Activated CD4-positive, alpha-beta T cell treated with anti-CD3 and anti-CD28 coated beads, Interleukin-2, Interleukin-6, amounts not matched to agents 100 ng/mL and 50 ng/mL, durations not matched to agents 16 hours and 8 hours (primary cell): ENCODE measurements around the gene KCNJ14.

Source experiments
- DNase-seq: peaks from one replicate; pipeline ENCODE4 v3.0.0-alpha.2; 2020

KCNJ14 gene

DNA sequence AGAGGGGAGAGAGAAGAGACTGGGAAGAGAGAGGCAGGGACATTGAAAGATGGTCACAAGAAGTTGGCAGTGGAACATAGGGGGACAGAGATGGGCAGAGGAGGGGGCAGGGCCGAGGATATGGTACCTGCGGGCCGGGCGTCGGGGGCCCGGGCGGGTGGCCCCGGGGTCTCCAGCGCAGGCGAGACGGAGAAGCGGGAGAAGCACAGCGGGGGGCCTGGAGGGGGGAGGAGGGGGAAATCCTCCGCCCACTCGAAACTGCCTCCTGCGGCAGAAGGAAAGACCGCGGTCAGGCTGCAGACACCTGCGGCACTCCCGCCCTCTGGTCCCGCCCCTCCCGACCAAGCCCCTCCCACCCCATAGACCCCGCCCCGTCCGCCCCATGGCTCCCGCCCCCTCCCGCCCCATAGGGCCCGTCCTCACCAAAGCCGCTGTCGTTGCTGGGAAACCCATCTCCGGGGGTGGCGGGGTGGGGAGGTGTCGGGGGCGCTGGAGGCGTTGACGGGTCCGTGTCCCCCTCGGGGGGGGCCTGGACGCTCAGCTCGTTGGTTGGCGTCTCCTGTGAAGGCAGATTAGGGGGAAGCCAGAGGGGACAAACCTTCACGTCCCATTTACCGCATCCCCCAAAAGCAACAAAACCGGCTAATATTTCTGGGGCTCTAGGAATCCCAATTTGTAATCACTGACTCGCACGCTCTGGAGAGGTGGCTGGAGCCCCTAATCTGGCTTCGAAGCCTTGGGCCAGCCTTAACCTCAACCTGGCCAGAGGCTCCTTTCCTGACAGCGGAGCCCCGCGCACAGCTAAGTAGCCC, 35.8 kb downstream of the KCNJ14 start:
- peak; percentile 52 for DNase-seq

DNA sequence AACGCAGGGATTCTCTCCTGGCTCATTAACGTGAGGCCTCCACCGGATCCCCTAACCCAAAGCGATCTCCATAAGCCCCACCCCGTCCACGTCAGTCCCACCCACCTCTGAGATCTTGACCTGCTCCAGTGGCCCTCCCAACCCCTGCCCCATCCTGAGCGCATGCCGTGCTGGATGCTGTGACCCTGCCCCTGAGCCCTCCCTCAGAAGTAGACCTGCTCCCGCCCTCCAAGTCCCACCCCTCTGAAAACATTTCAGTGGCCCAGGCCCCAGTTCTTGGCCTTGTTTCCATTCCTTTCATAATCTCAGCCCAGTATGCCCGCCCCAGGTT, 36.4 kb downstream of the KCNJ14 start:
- no peak for DNase-seq

DNA sequence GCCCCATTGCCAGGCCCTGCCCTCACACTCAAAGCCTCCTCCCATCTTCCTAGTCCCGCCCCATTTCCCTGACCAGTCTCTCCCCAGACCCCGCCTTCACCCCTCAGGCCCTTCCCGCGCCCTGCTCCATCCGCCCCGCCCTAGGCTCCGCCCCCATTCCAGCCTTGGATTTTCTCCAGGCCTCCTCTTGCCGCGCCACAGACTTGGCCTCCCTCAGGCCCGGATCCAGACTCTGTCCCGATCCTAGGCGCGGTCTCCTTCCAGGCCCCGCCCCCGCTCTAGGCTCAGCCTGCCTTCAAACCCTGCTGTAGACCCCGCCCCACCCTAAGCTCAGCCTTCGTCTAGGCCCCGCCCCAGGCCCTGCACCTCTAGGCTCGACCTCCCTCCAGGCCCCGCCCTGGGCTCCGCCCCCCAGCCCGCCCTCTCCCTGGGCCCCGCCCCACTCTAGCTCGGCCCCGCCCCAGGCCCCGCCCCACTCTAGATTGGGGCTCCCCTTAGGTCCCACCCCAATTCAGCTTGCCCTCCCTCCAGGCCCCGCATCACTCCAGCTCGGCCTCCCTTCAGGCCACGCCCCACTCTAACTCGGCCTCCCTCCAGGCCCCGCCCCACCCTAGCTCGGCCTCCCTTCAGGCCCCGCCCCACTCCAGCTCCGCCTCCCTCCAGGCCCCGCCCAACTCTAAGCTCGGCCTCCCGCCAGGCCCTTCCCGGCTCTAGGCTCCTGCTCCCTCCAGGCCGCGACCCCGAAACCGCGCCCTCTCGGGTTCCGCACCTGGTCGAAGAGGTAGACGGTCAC, 37.7 kb downstream of the KCNJ14 start:
- DNase-seq = peak; percentile 87

DNA sequence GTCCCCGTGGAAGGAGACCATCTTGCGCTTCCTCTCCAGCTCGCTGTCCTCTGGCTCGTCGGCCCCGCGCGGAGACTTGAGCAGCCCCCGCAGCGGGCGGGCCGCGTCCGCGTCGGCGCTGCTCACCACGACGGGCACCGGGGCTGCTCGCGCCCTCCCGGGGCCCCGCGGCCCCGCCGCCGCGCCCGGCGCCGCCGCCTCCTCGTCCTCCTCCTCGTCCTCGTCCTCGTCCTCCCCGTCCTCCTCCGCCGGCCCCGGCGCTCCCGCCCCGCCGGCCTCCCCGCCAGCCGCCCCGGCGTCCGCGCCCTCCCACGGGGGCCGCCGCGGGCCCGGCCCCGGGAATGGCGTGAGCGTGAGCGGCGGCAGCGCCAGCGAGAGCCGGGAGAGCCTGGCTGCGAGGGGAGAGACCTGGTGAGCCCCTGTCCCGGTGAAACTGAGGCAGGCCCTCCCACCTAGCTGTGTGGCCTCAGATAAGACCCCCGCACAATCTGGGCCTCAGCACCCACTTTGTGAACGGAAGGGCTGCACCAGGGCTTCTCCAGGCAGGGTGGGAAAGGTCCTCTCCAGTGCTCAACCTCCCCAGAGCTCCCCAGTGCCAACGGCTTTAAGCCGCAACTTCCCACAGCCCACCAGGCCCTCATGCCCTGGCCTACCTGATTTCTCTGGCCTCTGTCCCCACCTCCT, 38.5 kb downstream of the KCNJ14 start:
- DNase-seq = no peak

DNA sequence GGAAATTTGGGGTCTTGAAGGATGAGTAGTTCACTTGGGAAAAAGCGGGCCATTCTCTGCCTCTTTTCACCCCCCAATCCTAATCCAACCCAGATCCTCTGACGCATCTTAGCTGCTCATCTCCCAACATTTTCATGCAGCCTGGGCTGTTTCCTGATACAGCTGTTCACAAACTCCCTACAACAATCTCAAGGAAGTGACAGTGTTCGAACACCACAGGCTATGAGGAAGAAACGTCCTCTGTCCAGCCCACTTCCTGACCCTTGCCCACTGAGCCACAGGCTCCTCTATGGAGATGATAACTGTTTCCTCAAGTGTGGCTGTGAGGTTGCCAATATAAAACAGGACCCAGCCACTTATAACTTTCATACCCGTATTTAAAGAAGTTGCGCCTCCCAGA, 40.0 kb downstream of the KCNJ14 start:
- no peak for DNase-seq

DNA sequence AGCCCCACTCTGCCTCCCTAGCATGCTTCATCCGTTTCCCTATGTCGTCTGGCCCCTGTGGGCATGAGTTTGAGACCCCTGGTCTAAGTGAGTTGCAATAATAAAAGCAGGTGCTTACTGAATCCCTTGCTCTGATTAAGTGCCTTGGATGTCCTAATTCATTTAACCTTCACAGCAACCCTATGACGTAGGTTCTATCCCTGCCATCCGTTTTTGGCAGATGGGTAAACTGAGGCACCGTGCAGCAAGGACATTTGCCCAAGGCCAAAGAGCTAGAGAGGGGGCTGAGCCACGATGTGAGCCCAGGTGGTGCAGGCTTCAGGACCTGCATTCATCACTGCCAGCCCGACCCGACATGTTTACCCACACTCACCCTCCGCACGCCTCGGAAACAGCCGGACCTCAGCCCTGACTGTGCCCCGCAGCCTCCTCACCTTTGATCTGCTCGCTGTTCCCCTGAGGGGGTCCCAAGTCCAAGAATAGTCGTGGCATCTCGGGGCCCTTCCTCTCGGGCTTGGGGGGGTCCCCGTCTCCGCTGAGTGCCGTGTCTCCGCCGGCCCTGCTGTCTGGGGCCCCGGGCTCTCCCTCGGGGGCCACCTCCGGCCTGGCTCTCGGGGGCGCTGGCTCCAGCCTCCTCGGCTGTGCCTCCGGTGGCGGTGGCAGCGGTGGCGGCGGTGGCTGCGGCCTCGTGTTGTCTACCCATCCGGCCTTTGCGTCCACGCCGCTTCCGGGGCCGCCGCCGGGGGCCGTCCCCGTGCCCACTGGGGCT, 41.8 kb downstream of the KCNJ14 start:
- DNase-seq = no peak

DNA sequence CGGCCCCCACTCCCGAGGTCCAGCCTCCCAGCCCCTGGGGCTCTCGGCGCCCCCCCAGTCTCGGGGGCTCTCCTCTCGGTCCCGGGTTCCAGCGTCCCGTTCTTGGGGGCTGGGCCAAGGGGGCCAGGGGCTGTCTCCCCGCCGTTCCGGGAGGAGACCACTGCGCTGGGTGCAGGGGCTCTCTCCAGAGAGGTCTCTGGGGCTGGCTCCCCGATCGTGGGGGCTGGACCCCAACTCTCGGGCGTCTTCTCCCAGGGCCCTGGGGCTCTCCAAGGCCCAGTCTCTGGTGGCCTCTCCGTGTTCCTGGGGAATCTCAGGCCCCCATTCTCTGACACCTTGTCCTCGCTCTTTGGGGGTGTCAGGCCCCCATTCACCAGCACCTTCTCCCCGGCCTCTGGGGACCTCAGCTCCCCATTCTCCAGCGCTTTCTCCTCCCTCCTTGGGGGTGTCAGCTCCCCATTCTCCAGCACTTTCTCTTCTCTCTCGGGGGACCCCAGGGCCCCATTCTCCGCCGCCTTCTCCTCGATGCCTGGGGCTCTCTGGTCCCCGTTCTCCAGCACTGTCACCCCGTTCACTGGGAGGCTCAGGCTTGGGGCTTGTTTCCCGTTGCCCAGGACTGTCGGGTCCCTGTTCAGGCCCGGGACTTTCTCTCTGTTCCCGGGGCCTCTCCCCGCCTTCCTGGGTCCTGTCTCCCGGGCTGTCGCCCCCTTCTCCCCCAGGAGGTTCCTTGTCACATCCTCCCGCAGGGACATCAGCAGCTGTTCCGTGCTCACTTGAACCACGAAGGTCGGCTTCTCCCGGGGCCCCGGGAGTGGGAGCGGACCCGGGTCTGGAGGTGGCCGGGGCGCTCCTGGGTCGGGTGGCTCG, 42.6 kb downstream of the KCNJ14 start:
- no peak for DNase-seq

DNA sequence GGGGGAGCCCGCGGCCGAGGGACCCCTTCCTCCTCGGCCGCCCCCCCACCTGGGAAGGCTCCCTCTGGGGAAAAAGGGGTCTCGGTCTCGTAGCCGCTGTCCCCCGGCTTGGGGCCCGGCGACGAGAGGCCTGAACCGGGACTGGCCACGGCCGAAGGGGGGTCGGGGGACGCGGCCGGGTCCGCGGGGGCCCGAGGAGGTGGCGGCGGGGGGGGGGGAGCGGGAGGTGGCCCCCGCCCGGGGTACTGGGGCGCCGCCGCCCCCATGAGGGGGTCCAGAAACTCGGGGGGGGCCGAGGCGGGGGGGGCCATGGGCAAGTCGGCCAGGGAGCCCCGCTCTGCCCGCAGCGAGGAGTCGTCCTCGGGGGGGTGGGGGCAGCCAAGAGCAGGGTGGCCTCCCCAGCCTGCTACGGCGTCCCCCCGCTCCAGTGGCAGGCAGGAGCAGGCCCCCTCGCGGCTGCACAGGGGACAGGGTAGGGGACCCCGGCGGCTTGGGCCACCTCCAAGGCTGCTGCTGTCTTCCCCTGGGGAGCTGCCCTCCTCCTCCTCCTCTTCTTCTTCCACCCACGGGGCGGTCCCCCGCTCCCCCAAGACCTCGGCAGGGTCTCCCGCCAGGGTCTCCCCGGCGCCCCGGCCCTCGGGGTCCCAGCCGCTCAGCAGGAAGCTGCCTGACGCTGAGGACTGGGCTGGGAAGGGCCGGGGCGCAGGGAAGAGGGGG, 43.4 kb downstream of the KCNJ14 start:
- no peak for DNase-seq

DNA sequence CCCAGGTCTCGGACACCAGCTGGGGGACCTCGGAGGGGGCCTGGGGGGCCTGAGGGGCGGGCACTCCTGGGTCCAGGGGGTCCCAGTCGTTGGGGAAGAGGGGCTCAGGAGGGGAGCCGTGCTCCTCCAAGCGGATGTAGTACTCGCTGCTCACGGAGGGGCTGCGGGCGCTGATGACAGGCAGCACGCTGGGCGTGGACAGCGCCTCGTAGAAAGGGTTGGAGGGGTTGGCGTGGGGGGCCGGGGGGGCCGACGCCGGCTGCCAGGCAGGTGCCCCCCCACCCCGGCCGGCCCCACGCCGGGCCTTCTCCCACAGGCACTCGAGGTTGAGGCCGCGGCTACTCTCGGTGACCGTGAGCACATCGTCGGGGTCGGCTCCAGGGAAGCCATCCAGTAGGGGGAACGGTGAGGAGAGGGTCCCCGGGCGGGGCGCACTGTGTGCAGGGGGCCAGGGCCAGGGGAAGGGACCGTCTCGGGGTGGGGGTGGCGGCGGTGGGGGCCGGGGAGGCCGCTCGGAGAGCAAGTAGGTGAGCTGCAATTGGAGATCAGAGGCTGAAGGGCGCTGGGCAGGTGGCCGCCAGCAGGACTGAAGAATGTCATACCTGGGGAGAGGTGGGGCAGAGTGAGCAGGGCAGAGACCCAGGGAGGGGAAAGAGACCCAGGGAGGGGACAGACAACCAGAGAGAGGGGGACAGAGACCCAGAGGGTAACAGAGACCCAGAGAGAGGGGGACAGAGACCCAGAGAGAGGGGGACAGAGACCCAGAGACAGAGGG, 44.1 kb downstream of the KCNJ14 start:
- DNase-seq = no peak

DNA sequence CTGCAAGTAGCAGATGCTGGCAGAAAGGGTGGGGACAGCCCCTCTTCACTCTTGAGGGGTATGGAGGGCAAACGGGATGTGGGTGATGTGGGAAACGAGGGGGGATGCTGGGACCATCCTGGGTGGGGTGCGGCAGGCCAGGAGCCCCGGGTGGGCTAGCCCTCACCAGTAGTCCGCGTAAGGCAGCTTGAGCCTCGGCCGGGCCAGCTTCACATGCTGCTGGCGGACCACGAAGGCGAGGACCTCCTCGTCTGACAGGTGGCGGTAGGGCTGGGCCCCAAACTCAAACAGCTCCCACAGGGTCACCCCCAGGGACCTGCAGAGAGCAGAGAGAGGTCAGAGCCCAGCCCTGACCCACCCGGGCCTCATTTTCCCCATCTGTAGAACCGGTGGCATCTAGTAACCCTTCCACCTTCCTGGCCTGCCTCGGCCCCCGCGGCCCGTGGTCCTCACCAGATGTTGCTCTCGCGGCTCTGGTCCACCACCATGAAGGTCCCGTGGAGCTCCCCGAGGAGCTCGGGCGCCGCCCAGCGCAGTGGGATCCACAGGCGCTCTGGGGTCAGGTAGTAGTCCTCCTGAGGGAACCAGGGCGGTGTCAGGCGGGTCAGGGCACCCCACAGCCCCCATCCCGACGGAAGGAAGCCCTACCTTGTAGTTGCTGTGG, 45.6 kb downstream of the KCNJ14 start:
- DNase-seq = no peak

DNA sequence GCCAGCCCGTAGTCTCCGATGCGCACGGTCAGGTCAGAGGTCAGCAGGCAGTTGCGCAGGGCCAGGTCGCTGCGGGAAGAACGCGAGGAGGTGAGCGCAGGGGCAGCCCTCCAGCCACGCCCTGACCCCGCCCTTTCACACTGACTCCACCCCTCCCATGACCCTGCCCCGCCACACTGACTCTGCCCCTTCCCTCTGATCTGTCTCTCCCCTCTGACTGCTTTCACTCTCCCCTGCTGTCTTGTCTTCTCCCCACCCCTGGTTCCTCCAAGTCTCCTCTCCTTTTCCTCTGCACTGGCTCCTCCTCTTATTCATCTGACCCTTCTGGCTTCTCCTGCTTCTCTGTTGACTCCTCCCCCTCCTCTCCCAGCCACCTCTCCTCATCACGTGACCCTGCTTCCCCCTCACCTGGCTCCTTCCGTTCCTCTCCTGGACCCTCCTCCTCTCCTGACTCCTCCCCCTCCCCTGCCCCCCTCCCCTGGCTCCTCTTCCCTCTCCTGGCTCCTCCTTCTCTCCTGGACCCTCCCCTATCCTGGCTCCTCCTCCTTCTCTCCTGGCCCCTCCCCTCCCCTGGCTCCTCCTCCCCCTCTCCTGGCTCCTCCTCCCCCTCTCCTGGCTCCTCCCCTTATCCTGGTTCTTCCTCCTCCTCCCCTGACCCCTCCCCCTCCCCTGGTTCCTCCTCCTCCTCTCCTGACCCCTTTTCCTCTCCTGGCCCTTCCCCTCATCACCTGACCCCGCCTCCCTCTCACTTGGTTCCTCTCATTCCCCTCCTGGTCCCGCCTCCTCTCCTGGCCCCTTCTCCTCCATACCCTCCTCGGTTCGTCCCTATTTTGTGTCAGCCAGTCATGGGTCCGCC, 46.3 kb downstream of the KCNJ14 start:
- peak; percentile 59 for DNase-seq

DNA sequence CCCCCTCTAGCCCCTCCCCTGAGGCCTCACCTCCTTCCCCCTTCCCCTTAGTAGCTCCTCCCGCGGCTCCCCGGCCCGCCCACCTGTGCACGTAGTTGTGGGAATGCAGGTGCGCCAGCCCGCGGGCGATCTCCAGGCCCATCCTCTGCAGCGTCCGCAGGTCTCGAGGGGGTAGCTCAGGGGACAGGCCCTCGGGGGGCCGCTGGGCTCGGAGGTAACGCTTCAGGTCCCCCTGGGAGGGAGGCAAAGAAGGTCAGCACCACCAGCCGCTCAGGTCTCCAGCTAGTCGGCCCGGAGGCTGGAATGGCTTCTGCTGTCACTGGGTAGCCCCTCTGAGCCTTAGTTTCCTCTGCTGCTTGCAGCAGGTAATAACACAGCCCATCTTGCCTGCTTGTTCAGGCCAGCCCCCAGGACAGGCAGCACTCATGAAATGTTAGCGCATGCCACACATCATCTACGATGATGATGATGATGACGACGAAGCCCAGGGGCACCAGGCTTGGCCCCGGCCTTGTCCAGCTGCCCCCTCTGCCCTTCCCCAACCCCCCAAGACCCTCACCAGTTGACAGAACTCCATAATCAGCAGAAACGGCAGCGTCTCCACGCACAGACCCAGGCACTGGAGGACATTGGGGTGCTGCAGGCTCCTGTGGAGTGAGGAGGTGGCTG, 47.1 kb downstream of the KCNJ14 start:
- DNase-seq = no peak

DNA sequence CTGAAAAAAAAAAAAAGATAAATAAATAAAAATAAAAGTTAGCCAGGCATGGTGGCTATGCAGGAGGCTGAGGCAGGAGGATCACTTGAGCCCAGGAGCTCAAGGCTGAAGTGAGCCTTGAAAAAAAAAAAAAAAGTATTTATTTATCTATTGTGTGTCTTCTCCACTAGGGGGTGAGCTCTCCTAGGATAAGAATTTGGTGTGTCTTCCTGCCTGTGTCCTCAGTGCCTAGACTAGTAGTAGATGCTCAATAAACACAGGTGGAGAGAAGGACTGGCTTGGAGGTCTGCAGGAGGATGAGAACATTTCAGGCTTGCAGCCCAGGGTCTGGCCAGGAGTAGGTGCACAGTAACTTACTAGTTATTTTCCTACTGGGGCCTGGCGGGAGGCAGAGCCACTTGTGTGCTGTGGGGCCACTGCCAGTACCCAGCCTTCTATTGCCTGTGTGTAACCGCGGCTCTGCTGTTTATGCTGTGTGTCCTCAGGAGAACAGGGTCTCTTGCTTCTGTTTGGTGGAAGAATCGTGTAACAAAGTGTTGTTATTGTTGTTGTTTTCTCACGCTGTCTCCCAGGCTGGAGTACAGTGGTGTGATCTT, 50.9 kb downstream of the KCNJ14 start:
- peak; percentile 66 for DNase-seq

DNA sequence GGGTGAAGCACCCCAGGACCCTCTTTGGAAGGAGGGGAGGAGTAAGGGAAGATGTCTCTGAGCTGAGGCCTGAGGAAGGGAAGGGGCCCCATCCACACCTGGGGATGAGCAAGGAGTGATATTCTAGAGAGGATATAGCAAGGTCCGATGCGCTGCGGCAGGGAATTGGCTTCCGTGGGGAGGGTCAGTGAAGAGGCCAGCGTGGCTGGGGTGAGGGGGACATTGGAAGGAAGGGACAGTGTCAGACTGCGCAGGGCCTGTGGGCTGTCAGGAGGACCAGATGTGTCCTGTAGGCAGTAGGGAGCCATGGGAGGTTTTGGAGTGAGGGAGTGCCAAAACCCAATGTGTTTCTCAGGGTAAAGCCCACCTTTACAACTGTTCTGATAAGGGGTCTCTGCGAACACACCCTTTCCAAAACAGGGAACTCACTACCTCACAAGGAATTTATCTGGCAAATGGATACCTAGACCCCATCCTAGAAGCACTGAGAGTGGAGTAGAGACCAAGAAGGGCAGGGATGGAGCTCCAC, 52.6 kb downstream of the KCNJ14 start:
- DNase-seq = no peak

DNA sequence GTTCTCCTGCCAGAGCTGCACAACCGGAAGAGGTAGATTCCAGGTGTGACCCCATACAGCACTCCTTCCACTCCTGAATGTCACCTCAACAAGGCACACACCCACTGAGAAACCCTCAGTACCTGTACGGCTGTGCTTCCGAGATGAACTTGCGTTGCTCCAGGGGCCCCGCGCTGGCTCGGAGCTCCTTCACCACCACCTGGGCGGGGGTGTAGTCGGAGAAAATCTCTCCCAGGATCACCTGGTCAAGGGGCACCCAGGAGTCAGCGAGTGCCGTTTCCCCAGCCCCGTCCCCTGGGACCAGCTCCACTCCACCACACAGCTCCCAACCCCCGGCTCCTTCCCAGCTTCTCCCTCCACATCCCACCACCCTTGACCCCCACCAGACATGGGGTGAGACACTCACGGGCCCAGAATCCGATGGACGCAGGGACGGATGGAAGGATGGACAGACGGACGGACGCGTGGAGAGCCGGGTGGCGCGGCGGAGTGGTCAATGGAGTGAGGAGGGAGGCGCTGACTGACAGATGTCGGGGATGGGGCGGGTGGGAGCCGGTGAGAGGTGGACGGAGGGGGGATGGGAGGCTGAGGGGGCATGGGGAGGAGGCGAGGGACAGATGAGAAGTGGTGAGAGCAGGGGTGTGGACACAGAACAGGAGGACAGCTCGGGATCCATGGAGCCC, 53.5 kb downstream of the KCNJ14 start:
- DNase-seq = no peak

DNA sequence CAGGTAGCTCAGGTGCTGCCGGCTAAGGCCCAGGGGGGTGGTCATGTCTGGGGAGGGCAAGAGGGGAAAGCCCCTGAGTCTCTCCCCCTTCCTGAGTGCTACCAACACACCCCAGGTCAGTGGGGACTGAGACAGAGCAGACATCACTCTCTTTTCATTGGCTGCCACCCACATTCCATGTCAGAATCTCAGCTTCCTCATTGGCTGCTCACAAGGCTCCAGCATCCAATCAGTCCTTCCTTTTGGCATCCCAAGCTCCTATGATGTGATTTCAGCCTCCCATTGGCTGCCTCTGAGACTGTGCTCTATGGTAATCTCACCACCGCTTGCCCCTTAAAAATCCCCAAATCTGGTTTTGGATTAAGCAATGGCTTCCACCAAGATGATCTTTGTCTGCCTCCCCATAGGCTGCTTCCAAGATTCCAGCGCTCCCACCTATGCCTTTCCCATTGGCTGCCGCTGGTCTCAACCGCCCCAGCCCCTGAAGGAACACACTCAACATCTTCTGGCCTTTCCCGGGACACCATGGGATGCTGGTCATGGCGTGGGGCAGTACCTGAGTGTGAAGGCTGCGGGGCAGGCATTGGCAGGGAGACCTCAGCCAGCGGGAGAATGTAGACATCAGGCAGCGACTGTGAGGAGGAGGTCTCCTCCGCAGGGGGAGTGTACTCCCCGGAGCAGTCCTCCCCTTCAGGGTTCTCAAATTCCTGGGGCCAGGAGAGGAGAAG, 54.3 kb downstream of the KCNJ14 start:
- no peak for DNase-seq
